ENCODE results near the gene TINCR.

Gene TINCR

DNA sequence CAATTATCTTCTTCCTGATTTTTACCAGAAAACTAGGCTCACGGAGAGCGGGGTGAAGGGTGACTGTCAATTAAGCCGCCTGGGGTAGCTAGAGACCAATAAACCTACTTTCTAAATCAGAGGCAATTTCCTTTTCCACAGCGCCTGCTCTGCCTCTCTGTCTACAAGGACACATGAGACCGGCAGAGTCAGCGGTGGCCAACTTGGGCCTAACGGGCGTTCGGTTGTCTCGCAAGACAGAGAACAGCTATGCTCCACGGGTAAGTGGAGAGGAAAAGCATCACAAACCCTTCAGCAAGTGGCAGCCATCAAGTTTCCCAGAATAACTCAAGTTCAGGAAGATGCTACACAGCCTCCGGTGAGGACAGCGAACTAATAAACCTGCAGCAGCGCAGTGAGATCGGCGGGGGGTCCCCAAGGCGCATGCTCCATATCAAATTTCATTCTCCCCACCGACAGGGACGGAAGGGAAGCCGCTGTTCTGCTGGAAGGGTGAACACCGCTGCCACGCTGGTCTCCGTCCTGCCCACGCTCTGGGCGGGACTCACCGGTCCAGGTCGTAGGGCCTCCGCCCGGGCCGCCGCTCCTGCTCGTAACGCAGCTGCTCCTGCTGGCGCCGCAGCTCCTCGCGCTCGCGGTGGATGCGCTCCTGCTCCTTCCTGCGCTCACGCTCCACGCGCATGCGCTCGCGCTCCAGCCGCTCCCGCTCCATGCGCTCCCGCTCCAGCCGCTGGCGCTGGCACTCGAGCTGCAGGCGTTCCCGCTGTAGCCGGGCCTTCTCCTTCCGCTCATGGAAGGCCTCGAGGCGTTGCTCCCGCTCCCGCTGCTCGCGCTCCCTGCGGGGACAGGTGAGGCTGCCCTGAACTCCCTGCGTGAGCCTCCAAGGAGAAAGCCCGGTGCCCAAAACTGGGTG, 25.8 kb upstream of the TINCR start:
- TF ChIP-seq, protein P1, sequence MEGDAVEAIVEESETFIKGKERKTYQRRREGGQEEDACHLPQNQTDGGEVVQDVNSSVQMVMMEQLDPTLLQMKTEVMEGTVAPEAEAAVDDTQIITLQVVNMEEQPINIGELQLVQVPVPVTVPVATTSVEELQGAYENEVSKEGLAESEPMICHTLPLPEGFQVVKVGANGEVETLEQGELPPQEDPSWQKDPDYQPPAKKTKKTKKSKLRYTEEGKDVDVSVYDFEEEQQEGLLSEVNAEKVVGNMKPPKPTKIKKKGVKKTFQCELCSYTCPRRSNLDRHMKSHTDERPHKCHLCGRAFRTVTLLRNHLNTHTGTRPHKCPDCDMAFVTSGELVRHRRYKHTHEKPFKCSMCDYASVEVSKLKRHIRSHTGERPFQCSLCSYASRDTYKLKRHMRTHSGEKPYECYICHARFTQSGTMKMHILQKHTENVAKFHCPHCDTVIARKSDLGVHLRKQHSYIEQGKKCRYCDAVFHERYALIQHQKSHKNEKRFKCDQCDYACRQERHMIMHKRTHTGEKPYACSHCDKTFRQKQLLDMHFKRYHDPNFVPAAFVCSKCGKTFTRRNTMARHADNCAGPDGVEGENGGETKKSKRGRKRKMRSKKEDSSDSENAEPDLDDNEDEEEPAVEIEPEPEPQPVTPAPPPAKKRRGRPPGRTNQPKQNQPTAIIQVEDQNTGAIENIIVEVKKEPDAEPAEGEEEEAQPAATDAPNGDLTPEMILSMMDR (IDR thresholded peaks at IDR 0.05), result no peak

DNA sequence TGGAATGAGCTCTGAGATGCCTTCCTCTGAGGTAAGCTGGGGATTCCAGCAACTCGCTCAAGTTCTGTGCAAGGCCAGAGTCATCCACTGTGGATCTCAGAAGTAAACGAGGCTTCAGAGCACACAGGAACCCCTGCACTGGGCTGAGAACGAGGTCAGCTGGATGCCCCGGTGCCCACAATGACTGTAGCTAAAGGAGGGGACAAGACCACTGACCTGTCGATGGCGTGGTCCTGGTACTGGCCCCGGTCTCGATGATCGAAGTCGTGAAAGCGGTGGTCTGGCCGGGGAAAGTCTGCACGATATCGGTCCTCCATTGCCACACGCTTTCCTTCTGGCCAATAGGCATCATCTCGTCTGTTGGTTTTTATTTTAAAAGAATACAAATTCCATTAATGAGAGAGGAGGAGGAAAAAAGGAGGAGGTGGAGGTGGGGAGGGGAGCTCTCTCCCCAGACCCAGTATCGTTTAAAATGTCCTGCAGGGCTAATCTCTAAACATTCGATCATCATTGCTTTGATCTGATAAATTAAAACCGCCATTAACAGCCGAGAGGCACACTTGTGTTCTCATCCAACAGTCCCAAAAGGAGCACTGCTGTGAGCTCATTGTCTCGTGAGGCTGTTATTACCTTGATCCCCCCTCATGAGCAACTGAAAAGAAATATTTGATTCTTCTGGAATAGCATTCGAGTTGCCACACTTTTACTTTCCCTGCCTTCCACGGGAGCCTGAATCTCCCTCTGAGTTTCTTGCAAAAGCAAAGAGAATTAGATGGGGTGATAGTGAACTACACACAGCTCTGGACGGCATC, 25.0 kb upstream of the TINCR start:
- TF ChIP-seq, protein P1 (IDR thresholded peaks at IDR 0.05), result no peak

DNA sequence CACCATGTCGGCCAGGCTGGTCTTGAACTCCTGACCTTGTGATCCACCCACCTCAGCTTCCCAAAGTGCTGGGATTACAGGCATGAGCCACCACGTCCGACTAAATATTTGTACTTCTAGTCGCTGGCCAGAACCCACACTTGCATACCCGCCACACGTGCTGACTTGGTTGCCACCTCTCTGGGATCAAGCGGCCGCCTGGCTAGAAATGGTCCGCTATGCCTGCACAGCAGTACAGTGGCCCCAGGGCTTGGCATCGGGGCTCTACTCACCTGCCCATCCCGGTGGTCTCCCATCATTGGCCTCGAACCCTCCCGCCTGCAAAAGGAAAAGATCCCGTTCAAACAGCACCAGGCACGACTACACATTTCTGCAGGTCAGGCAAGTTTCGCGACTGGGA, 23.7 kb upstream of the TINCR start:
- TF ChIP-seq, protein P1 (IDR thresholded peaks at IDR 0.05), result no peak

DNA sequence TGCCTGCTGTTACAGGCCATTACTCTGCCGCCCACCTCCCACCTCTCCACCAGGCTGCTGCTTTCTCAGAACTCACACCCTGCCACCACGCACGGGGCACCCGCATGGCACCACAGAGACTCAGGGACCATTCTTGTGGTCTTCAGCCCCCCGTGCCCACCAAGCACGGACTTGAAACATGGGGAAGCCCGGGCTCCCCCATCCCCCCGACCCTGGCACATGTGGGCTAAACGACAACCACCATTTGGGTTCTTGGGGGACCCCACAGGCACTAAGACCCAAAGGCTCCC, 23.1 kb upstream of the TINCR start:
- TF ChIP-seq, protein P1 (IDR thresholded peaks at IDR 0.05), result no peak

DNA sequence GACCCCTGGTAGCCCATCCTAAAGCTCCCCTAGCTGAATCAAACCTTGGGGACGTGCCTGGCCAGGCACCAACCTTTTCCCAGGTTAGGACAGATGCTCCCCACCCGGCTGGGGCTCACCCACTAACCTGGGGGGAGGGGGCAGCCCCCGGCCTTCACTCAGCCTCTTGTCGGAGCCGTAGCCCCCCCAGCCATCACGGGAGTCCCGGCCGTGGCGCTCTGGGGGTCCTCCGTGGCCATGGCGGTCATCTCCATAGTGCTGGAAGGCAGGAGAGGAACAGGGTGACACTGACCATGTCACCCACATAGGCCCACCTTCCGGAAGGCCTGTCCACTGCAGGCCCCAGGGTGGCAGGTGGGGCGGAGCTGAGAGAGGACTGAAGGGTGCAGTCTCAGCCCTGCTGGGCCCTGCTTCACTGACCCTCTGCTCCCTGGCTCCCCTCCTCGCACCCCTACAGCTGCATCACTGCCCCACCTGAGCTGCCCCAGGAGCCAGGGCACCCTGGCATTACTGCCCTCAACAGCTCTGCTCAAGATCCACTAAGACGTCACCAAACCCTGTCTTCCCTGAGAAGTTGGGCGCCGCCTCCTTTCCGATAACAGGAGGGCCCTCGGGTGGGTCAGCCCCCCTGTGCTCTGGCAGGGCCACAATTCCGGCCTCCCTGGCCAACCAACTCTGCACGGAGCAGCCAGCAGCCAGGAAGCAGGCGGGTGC, 22.6 kb upstream of the TINCR start:
- TF ChIP-seq, protein P1 (IDR thresholded peaks at IDR 0.05), result no peak

DNA sequence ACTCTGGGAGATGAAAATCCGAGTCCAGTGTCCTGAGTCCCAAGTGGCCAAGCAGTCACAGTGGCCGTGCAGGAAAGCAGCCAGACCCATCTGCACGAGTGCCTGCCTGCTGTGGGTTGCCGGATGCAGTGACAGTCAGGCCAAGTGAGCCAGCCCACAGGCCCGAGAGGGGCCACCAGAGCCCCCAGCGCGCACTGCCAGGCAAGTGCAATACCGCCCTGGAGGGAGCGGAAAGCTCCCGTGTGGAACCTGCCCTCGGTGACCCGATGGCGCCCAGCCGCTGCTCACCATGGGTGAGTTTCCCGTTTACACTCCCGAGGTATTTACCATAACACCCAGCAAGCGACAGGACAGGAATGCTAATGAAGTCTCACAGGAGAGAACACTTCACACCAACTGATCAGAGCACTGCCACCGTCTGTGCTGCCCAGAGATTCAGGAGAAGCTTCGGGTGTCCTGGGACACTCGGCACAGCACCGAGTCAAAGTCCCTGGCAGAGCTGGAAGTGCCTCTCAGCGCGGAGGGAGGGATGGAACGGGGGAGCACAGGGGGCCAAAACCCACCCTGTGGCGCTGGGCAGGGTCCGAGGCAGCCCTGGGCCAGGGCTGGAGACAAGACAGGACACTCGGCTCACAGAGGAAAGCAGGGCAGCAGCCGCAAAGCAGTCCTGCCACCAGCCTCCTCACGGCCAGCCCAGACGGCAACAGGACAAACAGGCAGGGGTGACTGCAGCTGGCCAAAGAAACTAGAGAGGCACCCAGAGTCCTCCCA, 21.3 kb upstream of the TINCR start:
- TF ChIP-seq, protein P1 (IDR thresholded peaks at IDR 0.05), result no peak

DNA sequence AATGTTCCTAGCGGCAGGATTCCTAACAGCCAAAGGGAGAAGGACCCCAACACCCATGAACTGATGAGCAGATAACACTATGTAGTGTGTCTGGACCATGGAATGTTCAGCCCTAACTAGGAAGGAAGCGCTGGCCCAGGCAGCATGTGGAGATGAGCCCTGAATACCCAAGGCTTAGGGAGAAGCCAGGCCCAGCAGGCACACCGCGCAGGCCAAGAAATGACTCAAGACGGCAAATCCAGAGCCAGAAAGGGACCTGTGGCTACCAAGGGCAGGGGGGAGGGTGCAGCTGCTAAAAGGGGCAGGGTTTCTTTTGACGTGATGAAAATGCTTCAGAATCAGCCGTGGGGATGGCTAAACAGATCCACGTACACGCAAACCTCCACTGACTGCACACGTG, 20.7 kb upstream of the TINCR start:
- TF ChIP-seq, protein P1 (IDR thresholded peaks at IDR 0.05), result no peak
